Left kidney (tissue), 2 donors: ENCODE measurements around the gene S100A1. TPM values are rescaled to one million over a fixed set of nuclear protein-coding genes. Genes with fewer than 3 reads are reported as not detected.
"Not testable (repeated sequence)": the region's sequence is repeated elsewhere in the genome, so short reads cannot be mapped to it uniquely, and the experiment has no call there.

Experiments used
- DNase-seq: peaks from one replicate; pipeline ENCODE4 v3.0.0-alpha.2; 2013
- polyA plus RNA-seq: library from polyadenylated mRNA; unstranded; fragments of 120-200 nt; gene quantifications from one replicate; pipeline ENCODE4 v1.2.1, GENCODE V29; 2013; ENCODE audit not compliant: insufficient read length

S100A1 gene
- polyA plus RNA-seq, 1 donor: 18.5 TPM

GRCh38 chr1:153628638-153629342 is 556 bp downstream of the S100A1 start:
- no peak for DNase-seq

DNA sequence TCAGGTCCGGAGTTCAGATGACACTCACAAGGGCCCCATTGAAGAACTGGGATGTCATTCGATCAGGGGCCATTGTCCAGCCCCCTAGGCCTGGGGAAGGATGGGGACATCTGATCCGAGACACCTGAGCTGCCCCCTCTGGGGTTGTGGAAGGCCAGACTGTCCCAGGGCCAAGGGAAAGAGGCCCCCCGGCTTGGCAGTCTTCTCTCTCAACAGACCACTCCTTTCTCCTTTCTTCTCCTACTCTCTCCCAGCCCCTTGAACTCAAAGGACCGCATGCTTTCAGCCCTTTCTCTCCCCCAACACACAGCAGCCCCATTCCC is 1.1 kb downstream of the S100A1 start:
- no peak for DNase-seq

DNA sequence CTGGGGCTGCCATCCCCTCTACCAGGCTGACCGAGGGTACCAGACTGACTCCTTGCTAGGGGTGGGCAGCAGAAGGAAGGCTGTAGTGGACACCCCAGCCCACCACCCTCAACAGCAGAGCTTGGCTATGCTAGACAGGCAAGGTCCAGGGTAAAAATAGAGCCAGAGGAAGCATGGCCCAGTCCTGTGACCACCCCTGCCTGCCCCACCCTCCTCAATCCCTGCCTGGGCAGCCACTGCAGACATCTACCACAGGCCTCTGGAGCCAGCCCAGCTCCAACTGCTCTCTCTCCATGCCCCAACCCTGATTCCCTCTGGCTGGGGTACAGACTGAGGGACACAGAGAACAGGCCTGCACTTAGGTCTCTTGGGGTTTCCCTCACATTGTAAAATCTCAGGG is 1.7 kb downstream of the S100A1 start:
- no peak for DNase-seq

DNA sequence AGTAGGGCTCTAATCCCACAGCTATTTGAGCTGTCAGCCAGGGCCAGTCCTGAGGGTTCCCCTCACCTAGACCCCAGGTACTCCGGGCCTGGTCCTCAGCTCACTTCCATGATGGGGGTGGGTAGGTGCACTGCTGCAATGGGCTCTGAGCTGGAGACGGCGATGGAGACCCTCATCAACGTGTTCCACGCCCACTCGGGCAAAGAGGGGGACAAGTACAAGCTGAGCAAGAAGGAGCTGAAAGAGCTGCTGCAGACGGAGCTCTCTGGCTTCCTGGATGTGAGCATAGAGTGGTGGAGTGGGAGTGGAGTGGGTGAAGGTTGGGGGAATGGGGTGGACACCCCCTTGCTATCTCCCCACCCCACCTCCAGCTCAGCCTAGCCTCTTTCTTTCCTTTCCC is 2.1 kb downstream of the S100A1 start:
- no peak for DNase-seq

GRCh38 chr1:153631047-153632022 is 3.1 kb downstream of the S100A1 start:
- DNase-seq: no peak

DNA sequence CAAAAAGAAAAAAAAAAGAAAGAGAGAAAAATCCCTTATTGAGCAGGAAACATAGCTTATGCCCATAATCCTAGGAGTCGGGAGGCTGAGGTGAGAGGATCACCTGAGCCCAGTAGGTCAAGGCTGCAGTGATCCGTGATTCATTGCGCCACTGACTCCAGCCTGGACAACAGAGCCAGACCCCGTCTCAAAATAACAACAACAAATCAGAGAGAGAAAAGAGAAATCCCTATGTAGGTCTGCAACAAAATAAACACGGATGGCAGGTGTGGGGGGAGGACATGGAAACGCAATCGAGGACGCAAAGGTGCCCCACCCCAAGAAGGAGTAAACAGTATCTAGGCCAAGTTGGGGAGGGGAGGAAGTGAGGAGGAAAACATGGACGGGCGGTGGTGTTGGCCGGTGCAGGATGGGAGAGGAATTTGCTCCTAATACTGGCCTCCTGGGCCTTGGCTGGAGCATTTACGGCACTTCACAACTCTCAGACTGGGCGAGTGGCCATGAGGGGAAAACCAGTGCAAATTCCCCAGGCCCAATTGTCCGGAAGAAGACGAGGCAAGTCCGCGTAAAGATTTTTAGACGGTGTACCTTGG is 5.0 kb downstream of the S100A1 start:
- DNase-seq: no peak

GRCh38 chr1:153633754-153634665 is 5.8 kb downstream of the S100A1 start, which contains the start of gene CHTOP:
Gene CHTOP (plus strand): TSS chr1:153634066. CDS start chr1:153636589, 2,523 bp downstream.
- DNase-seq: peak; percentile 97

- no peak for DNase-seq
These were observed 7.6 kb downstream of the S100A1 start for GRCh38 chr1:153635872-153636271.

DNA sequence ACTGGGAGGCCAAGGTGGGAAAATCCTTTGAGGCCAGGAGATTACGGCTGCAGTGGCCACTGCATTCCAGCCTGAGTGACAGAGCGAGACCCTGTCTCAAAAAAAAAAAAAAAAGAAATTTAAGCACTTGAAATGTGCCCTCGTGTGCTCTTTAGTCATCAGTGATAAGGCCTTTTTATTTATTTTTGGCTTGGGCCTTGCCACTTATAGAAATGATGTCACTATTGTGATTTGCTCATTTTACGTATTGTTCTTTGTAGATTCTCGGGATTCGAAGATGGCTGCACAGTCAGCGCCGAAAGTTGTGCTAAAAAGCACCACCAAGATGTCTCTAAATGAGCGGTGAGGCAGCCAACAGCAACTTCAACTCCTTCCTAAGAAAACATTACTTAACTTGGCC is 8.1 kb downstream of the S100A1 start:
- no peak for DNase-seq

DNA sequence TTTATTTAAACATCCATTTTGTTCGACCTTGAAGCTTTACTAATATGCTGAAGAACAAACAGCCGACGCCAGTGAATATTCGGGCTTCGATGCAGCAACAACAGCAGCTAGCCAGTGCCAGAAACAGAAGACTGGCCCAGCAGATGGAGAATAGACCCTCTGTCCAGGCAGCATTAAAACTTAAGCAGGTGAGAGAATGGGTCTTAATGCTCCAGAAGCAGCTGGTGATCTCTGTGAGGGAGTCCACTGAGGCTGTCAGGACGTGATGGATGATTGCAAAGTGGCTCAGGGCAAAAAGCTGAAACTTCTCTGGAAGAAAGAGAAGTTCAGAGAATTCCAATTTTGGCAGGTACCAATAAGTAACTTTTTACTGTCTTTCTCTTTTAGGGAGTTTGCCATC is 10.0 kb downstream of the S100A1 start:
- no peak for DNase-seq

DNA sequence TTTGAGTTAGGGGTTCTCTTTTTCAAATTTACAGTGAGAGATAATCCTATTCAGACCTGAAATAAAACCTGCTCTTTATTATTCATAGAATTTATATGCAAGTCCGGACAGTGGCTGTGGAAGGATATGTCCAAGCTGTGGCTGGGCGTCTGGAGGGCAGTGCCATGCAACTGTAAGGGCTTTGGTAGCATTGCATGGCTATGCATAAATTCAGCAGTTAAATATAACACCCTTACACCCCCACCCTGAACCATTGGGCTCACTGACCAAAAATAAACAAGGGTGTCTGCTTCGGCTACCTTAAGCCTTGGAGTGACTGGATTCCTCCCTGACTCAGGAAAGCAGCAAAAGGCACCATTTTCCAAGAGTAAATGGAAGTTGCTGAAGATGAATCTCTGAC is 11.0 kb downstream of the S100A1 start:
- DNase-seq: no peak

GRCh38 chr1:153640213-153640612 is 12.0 kb downstream of the S100A1 start:
- not testable (repeated sequence) for DNase-seq

DNA sequence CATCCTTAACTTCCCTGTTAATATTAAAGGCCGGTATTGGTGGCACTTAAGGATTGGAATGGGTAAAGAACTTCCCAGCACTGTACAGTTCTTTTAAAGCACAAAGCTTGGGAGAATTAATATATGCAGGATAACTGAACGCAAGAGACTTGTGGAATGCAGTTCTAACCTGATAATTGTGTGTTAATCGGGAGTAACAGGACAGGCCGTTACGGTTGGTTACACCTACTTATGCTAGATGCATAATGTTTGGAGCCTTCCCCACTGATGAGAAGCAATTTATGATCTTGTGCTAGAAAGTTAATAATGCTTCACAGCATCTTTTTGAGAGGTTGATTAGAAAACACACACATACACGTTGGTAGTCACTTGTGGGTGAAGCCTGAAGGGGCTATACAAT is 12.6 kb downstream of the S100A1 start:
- DNase-seq: no peak

GRCh38 chr1:153642161-153642560 is 13.9 kb downstream of the S100A1 start:
- no peak for DNase-seq

- DNase-seq: no peak
These were observed 14.9 kb downstream of the S100A1 start for GRCh38 chr1:153643100-153643499.

DNA sequence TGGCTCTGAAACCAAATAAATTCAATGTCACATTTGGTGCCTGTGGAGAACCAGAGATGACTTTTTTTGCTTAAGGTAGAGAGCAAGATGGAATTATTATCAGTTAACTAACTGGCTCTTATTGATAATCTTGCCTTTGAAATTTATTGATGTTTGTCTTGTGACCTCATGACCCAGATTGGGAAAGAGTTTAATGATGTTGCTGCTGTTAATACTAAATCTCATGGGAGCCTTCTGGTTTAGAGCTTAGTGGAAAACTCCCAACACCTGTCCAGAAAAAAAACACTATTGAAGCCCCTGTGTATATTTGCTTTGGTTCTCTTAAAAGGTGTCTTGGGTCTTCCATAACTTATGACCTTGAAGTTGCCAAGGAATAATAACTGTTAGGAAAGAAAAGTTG is 15.6 kb downstream of the S100A1 start:
- DNase-seq: no peak

DNA sequence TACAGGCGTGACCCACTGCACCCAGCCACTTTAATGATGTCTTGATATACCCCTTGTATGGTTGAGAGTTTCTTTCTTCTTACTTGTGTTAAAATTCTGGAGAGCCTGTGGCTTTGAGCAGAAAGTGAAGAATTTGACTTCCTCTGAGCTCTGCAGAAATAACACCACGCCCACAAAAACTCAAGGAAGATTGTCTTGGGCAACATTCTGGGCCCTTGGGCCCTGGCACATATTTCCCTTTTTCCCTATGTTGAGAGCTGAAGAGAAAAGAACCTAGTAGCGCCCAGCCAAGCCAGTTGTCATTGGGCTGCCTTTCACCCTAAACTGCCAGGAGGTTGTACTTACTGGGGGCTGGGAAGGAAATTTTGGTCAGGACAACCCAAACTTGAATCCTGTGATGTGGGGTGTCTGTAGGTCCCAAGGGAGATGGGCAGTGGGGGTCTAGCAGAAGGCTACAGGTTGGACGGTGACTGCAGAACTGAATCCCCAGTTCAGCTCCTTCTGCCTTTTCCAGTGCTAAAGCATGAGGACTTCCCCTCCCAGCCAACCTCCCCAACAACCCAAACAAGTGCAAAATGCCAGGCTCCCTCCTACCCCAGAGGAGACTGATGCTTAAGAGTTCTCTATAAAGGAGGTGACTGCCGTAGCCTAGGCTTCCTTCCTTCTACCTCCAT is 18.6 kb downstream of the S100A1 start:
- DNase-seq: no peak

- no peak for DNase-seq
These were observed 19.1 kb downstream of the S100A1 start for GRCh38 chr1:153647346-153647714.

DNA sequence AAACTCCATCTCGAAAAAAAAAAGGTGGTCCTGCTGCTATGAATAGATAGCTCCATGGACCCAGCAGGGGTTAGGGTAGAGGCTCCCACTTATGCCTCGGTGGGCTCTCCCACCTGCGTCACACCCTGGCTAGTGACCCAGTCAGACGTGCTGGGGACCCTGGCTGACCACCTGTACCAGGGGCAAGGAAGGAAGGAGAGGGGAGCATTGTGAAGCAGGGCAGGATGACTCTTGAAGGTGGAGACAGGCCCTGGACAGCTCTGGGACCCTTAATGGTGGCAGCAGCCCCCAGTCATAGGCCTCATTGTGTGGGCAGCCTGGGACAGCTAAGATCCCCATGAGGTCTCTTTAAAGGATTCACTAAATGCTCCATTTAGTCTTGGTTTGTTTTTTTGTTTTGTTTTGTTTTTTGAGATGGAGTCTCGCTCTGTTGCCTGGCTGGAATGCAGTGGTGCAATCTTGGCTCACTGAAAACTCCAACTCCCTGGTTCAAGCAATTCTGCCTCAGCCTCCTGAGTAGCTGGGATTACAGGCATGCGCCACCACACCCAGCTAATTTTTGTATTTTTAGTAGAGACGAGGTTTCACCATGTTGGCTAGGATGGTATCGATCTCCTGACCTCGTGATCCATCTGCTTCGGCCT is 19.9 kb downstream of the S100A1 start:
- DNase-seq: no peak

GRCh38 chr1:153649137-153649862 is 21.1 kb downstream of the S100A1 start:
- DNase-seq: no peak
